MM.1S (cell line): Measurements from ENCODE around the gene REEP2.

ENCODE experiments used
- DNase-seq: peaks from one replicate; pipeline ENCODE4 v3.0.0-alpha.2; 2015
- H2AFZ ChIP-seq: fragments of 300-600 bp; sonication (generic); 2 replicates; pipeline ENCODE4 v1.6.0; 2016; ENCODE audit warnings: antibody characterized with exemption, low read length
- H3F3A ChIP-seq: fragments of 300-600 bp; sonication (generic); 2 replicates; pipeline ENCODE4 v1.6.1; 2016; ENCODE audit warnings: mild to moderate bottlenecking, antibody characterized with exemption, low read length, moderate library complexity, mixed read lengths; ENCODE audit not compliant: insufficient read depth
- H3K27ac ChIP-seq: fragments of 300-600 bp; sonication (generic); 2 replicates; pipeline ENCODE4 v1.5.1; 2016; ENCODE audit warnings: mild to moderate bottlenecking, low read length
- H3K27me3 ChIP-seq: fragments of 300-600 bp; sonication (generic); replicated peaks from 2 replicates; pipeline ENCODE4 v1.6.0; 2016; ENCODE audit warnings: low read length; ENCODE audit not compliant: insufficient read depth
- H3K36me3 ChIP-seq: fragments of 300-600 bp; sonication (generic); replicated peaks from 2 replicates; pipeline ENCODE4 v1.6.1; 2016; ENCODE audit warnings: mild to moderate bottlenecking, low read length, mixed read lengths; ENCODE audit not compliant: insufficient read depth
- H3K4me1 ChIP-seq: fragments of 300-600 bp; sonication (generic); 2 replicates; pipeline ENCODE4 v1.6.1; 2016; ENCODE audit warnings: low read length, mixed read lengths
- H3K4me2 ChIP-seq: fragments of 300-600 bp; sonication (generic); 2 replicates; pipeline ENCODE4 v1.6.0; 2016; ENCODE audit warnings: low read depth, low read length
- H3K4me3 ChIP-seq: fragments of 300-600 bp; sonication (generic); 2 replicates; pipeline ENCODE4 v1.5.1; 2016; ENCODE audit warnings: low read length, mixed read lengths
- H3K79me2 ChIP-seq: fragments of 300-600 bp; sonication (generic); 2 replicates; pipeline ENCODE4 v1.6.1; 2016; ENCODE audit warnings: mixed run types, low read length, mixed read lengths
- H3K9ac ChIP-seq: fragments of 300-600 bp; sonication (generic); 2 replicates; pipeline ENCODE4 v1.6.1; 2016; ENCODE audit warnings: low read length, mixed read lengths
- H3K9me2 ChIP-seq: fragments of 300-600 bp; sonication (generic); replicated peaks from 2 replicates; pipeline ENCODE4 v1.6.1; 2016; ENCODE audit warnings: mild to moderate bottlenecking, low read length, mixed read lengths; ENCODE audit not compliant: insufficient read depth
- H3K9me3 ChIP-seq: fragments of 300-600 bp; sonication (generic); replicated peaks from 2 replicates; pipeline ENCODE4 v1.6.1; 2016; ENCODE audit warnings: mild to moderate bottlenecking, low read length, mixed read lengths; ENCODE audit not compliant: insufficient read depth
- H4K20me1 ChIP-seq: fragments of 300-600 bp; sonication (generic); 2 replicates; pipeline ENCODE4 v1.6.1; 2016; ENCODE audit warnings: mild to moderate bottlenecking, low read length, moderate library complexity, mixed read lengths; ENCODE audit not compliant: insufficient read depth
- EZH2 ChIP-seq: fragments of 300-600 bp; sonication (generic); optimal IDR thresholded peaks from 2 replicates; pipeline ENCODE3; 2017; ENCODE audit warnings: low read depth, mild to moderate bottlenecking, antibody characterized with exemption, low read length, mixed read lengths
- EZH2phosphoT487 ChIP-seq: fragments of 300-600 bp; sonication (generic); IDR thresholded peaks from 2 replicates; pipeline ENCODE4 v1.6.1; 2018; ENCODE audit warnings: antibody characterized with exemption, low read length
- TF ChIP-seq, protein P1 (sequence below): fragments of 300-600 bp; sonication (generic); IDR thresholded peaks from 2 replicates; pipeline ENCODE4 v1.5.1; 2016; ENCODE audit warnings: antibody characterized with exemption, low read length, mixed read lengths

Gene REEP2

GRCh38 chr5:138452720-138453119, 13.9 kb downstream of the REEP2 start:
- TF ChIP-seq, protein P1, sequence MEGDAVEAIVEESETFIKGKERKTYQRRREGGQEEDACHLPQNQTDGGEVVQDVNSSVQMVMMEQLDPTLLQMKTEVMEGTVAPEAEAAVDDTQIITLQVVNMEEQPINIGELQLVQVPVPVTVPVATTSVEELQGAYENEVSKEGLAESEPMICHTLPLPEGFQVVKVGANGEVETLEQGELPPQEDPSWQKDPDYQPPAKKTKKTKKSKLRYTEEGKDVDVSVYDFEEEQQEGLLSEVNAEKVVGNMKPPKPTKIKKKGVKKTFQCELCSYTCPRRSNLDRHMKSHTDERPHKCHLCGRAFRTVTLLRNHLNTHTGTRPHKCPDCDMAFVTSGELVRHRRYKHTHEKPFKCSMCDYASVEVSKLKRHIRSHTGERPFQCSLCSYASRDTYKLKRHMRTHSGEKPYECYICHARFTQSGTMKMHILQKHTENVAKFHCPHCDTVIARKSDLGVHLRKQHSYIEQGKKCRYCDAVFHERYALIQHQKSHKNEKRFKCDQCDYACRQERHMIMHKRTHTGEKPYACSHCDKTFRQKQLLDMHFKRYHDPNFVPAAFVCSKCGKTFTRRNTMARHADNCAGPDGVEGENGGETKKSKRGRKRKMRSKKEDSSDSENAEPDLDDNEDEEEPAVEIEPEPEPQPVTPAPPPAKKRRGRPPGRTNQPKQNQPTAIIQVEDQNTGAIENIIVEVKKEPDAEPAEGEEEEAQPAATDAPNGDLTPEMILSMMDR, result no peak
- TF ChIP-seq EZH2phosphoT487 (no peak), EZH2 (no peak)
- no peak overlapping the region for H3K27ac ChIP-seq

GRCh38 chr5:138453590-138453989, 14.7 kb downstream of the REEP2 start:
- no peak overlapping the region for H3K9ac ChIP-seq
- H3K79me2 ChIP-seq, result no peaks in the 10 kb centered on the region
- no peak for DNase-seq
- no peaks in the 10 kb centered on the region for H3K36me3 ChIP-seq
- H3K4me1 ChIP-seq, result no peaks in the 10 kb centered on the region
- H2AFZ ChIP-seq, result no peak overlapping the region
- TF ChIP-seq EZH2 (no peak), EZH2phosphoT487 (no peak)
- TF ChIP-seq, protein P1, result no peak
- no peaks in the 10 kb centered on the region for H3K9me3 ChIP-seq
- H3K4me3 ChIP-seq, result no peak overlapping the region
- no peaks in the 10 kb centered on the region; the same call in 1 of the 2 replicates for H3K27me3 ChIP-seq
- H3K9me2 ChIP-seq, result no peaks in the 10 kb centered on the region
- H4K20me1 ChIP-seq, result no peaks in the 10 kb centered on the region
- H3K4me2 ChIP-seq, result no peak overlapping the region
- no peaks in the 10 kb centered on the region for H3F3A ChIP-seq
- H3K27ac ChIP-seq, result no peak overlapping the region

More at GRCh38 chr5:138452720-138453119, 13.9 kb downstream of the REEP2 start:
- Histone ChIP-seq H3K27me3 (no peaks in the 10 kb centered on the region; the same call in 1 of the 2 replicates), H4K20me1 (no peaks in the 10 kb centered on the region), H3K9ac (no peak overlapping the region), H3K79me2 (no peaks in the 10 kb centered on the region), H3K9me2 (no peaks in the 10 kb centered on the region), H3K36me3 (no peaks in the 10 kb centered on the region), H3K4me2 (no peak overlapping the region), H3K4me3 (no peak overlapping the region), H2AFZ (no peak overlapping the region), H3K4me1 (no peaks in the 10 kb centered on the region), H3K9me3 (no peaks in the 10 kb centered on the region), H3F3A (no peaks in the 10 kb centered on the region)
- no peak for DNase-seq

DNA sequence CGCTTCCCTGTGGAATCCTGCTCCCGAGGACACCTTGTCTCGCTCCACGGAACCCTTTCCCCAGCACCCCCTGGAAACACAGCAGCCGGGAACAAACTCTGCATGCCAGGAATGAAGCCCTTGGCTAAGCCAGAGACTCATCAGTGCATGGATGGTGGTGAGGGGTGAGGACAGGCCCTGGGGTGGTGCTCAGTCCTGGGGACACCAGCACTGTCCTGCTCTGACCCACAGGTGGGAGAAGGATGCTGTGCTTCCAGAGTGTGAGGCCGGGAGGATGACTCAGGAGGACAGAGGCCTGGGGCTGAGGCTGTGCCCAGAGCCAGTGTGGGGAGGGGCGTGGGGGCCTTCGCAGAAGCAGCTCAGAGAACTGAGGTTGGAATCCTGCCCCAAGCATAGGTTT, 15.3 kb downstream of the REEP2 start:
- DNase-seq, result no peak
- no peak overlapping the region for H3K27ac ChIP-seq
- TF ChIP-seq, protein P1, result no peak
- TF ChIP-seq EZH2 (no peak), EZH2phosphoT487 (no peak)
- no peaks in the 10 kb centered on the region for H3F3A ChIP-seq
- H3K4me1 ChIP-seq, result peaks cover 2% of the 10 kb centered on the region
- no peaks in the 10 kb centered on the region for H3K9me2 ChIP-seq
- no peaks in the 10 kb centered on the region; the same call in 1 of the 2 replicates for H3K27me3 ChIP-seq
- H3K4me2 ChIP-seq, result no peak overlapping the region
- no peak overlapping the region for H3K9ac ChIP-seq
- H3K4me3 ChIP-seq, result no peak overlapping the region
- H3K79me2 ChIP-seq, result no peaks in the 10 kb centered on the region
- H2AFZ ChIP-seq, result no peak overlapping the region
- no peaks in the 10 kb centered on the region for H3K36me3 ChIP-seq
- H3K9me3 ChIP-seq, result no peaks in the 10 kb centered on the region
- no peaks in the 10 kb centered on the region for H4K20me1 ChIP-seq
